Pulmonary artery endothelial cell (primary cell): ENCODE data around the gene PLSCR3. TPM values are rescaled to one million over a fixed set of nuclear protein-coding genes. Genes with fewer than 3 reads are reported as not detected.
"Not testable (repeated sequence)": the region's sequence is repeated elsewhere in the genome, so short reads cannot be mapped to it uniquely, and the experiment has no call there.

Experiments
- DNase-seq: peaks from one replicate; pipeline ENCODE4 v3.0.0-alpha.2; 2011; ENCODE audit warnings: low read depth, low spot score
- total RNA-seq: library from RNA; depleted of rRNA; stranded (reverse); fragments of >200 nt; gene quantifications from 2 replicates; pipeline ENCODE4 v1.2.3, GENCODE V29; 2014

Gene PLSCR3
- total RNA-seq, 1 donor from 2014 or later, result 17.5 TPM

- no peak for DNase-seq
Observed at GRCh38 chr17:7382901-7383300, 11.4 kb downstream of the PLSCR3 start.

- no peak for DNase-seq
Observed at GRCh38 chr17:7380855-7381683, 13.3 kb downstream of the PLSCR3 start, which contains the start of gene TNK1. Gene TNK1 (plus strand): TSS chr17:7381089. CDS start chr17:7382927, 1,838 bp downstream.

- no peak for DNase-seq
Observed at GRCh38 chr17:7380321-7380720, 14.0 kb downstream of the PLSCR3 start.

- DNase-seq, result no peak
Observed at GRCh38 chr17:7379134-7379533, 15.2 kb downstream of the PLSCR3 start.

- no peak for DNase-seq
Observed at GRCh38 chr17:7374353-7374752, 20.0 kb downstream of the PLSCR3 start.

GRCh38 chr17:7370853-7371252 lies 23.5 kb downstream of the PLSCR3 start:
- no peak for DNase-seq

- DNase-seq, result no peak
Observed at GRCh38 chr17:7369825-7370224, 24.5 kb downstream of the PLSCR3 start.

GRCh38 chr17:7368599-7368994 lies 25.7 kb downstream of the PLSCR3 start:
- DNase-seq, result not testable (repeated sequence)

- no peak for DNase-seq
Observed at GRCh38 chr17:7367918-7368598, 26.3 kb downstream of the PLSCR3 start.

- DNase-seq, result no peak
Observed at GRCh38 chr17:7367083-7367482, 27.2 kb downstream of the PLSCR3 start.

- DNase-seq, result not testable (repeated sequence)
Observed at GRCh38 chr17:7365963-7366362, 28.4 kb downstream of the PLSCR3 start.

GRCh38 chr17:7363311-7363710 lies 31.0 kb downstream of the PLSCR3 start:
- no peak for DNase-seq

GRCh38 chr17:7361906-7362305 lies 32.4 kb downstream of the PLSCR3 start:
- DNase-seq, result no peak

GRCh38 chr17:7357381-7357780 lies 36.9 kb downstream of the PLSCR3 start:
- no peak for DNase-seq

GRCh38 chr17:7356756-7357155 lies 37.6 kb downstream of the PLSCR3 start:
- no peak for DNase-seq

GRCh38 chr17:7356072-7356549 lies 38.2 kb downstream of the PLSCR3 start:
- no peak for DNase-seq

GRCh38 chr17:7355573-7355972 lies 38.8 kb downstream of the PLSCR3 start:
- no peak for DNase-seq

- DNase-seq, result no peak
Observed at GRCh38 chr17:7355053-7355452, 39.3 kb downstream of the PLSCR3 start, which contains the start of gene TMEM95. Gene TMEM95 (plus strand): TSS chr17:7355156. CDS start chr17:7355205, 49 bp downstream.

- DNase-seq, result no peak
Observed at GRCh38 chr17:7354262-7354843, 40.0 kb downstream of the PLSCR3 start.

- DNase-seq, result no peak
Observed at GRCh38 chr17:7352910-7353635, 41.3 kb downstream of the PLSCR3 start.

GRCh38 chr17:7352503-7352889 lies 41.8 kb downstream of the PLSCR3 start:
- DNase-seq, result no peak
